Esophagus muscularis mucosa (tissue), 3 donors: ENCODE results near the gene CLEC4A.

Experiments used
- CTCF ChIP-seq, 3 experiments: fragments of 200-600 bp in 2 of 3; fragments of 450-650 bp in 1 of 3; sonication (generic) in 2 of 3; IDR thresholded peaks; one replicate each; pipeline ENCODE4 v1.5.1; 2017 to 2019; ENCODE audit warnings: antibody characterized with exemption in 3 of 3, mild to moderate bottlenecking in 2 of 3, moderate library complexity in 1 of 3
- POLR2A ChIP-seq: fragments of 450-650 bp; IDR thresholded peaks from one replicate; pipeline ENCODE4 v1.6.1; 2017; ENCODE audit warnings: antibody characterized with exemption, moderate library complexity, mild to moderate bottlenecking, low read depth
- POLR2AphosphoS5 ChIP-seq, 2 donors: sonication (generic); formaldehyde crosslinking; IDR thresholded peaks; one replicate each; pipeline ENCODE4 v1.6.1; 2017; ENCODE audit warnings: antibody characterized with exemption in 2 of 2

- TF ChIP-seq POLR2A (no peak), CTCF (IDR thresholded peaks at IDR 0.05) (no peak), POLR2AphosphoS5 (IDR thresholded peaks at IDR 0.05) (no peak)
Measured at GRCh38 chr12:8075935-8076334, 47.5 kb upstream of the CLEC4A start.
